Measurements from ENCODE around the gene AOPEP.

DNA sequence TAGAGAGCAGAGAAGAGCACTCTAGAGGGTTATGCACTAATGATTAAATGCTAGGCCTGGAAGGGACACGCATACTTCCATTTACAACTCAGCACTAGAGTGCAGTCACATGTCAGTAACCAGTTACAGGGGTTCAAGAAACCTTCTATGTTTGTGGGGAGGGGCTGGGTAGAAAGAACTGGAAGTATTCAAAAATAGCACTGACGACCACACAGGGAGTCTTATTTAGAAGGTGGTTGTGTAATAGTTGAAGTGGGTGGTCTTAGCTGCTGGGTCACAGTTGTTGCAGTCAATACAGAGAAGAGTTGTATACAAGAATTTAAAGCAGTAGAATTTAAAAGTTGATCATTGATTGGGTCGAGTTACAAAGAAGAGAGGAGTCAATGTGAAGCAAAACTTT is 15.4 kb downstream of the AOPEP start:
- no peak for TF ChIP-seq EZH2phosphoT487 (conservative IDR thresholded peaks at IDR 0.05; ENCODE audit: low read length)
- TF ChIP-seq, protein P1, sequence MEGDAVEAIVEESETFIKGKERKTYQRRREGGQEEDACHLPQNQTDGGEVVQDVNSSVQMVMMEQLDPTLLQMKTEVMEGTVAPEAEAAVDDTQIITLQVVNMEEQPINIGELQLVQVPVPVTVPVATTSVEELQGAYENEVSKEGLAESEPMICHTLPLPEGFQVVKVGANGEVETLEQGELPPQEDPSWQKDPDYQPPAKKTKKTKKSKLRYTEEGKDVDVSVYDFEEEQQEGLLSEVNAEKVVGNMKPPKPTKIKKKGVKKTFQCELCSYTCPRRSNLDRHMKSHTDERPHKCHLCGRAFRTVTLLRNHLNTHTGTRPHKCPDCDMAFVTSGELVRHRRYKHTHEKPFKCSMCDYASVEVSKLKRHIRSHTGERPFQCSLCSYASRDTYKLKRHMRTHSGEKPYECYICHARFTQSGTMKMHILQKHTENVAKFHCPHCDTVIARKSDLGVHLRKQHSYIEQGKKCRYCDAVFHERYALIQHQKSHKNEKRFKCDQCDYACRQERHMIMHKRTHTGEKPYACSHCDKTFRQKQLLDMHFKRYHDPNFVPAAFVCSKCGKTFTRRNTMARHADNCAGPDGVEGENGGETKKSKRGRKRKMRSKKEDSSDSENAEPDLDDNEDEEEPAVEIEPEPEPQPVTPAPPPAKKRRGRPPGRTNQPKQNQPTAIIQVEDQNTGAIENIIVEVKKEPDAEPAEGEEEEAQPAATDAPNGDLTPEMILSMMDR (IDR thresholded peaks at IDR 0.05; ENCODE audit: insufficient read depth, low read length, poor library complexity, severe bottlenecking) = no peak

Measured in SU-DHL-6 (cell line).